Lower leg skin (tissue), 4 donors: ENCODE measurements around the gene ARAP3. TPM values are rescaled to one million over a fixed set of nuclear protein-coding genes. Genes with fewer than 3 reads are reported as not detected.

Source experiments
- DNase-seq, 2 donors: peaks; one replicate each; pipeline ENCODE4 v3.0.0-alpha.2; 2019; ENCODE audit warnings: low spot score in 2 of 2
- H3K4me3 ChIP-seq: fragments of 200-600 bp; sonication (generic); 2 replicates; pipeline ENCODE4 v1.5.1; 2017; ENCODE audit warnings: mild to moderate bottlenecking, low read depth; ENCODE audit not compliant: poor library complexity, severe bottlenecking
- CTCF ChIP-seq, 3 donors: fragments of 450-650 bp; IDR thresholded peaks; one replicate each; pipeline ENCODE4 v1.5.1; 2016; ENCODE audit warnings: antibody characterized with exemption in 3 of 3, mild to moderate bottlenecking in 3 of 3, moderate library complexity in 2 of 3
- POLR2A ChIP-seq, 2 donors: fragments of 450-650 bp; IDR thresholded peaks; one replicate each; pipeline ENCODE4 v1.6.1; 2016 to 2017; ENCODE audit warnings: antibody characterized with exemption in 2 of 2, mild to moderate bottlenecking in 1 of 2, moderate library complexity in 1 of 2
- WGBS, 2 donors: methylation state at CpG; one replicate each; pipeline ENCODE4 v1.1.5; 2018; 5-methylcytosine and 5-hydroxymethylcytosine counted together
- intact Hi-C: fragments of 100-400 bp; cut with DNase I; formaldehyde crosslinking; loops from one replicate; pipeline ENCODE4 v1.15.0; 2023; ENCODE audit warnings: low total_unique reads
- total RNA-seq, 4 donors: library from RNA; depleted of rRNA; stranded (reverse); fragments of >200 nt; gene quantifications; one replicate each; pipeline ENCODE4 v1.1.0, GENCODE V29; 2016

The ARAP3 gene
- total RNA-seq, 4 donors from 2014 or later: 2.1 to 4.2 (median 3.7) TPM

GRCh38 chr5:141618030-141618803, 63.8 kb downstream of the ARAP3 start:
- intact Hi-C loops: no loop called here
- TF ChIP-seq CTCF (IDR thresholded peaks at IDR 0.05) (no peak), POLR2A (IDR thresholded peaks at IDR 0.05) (no peak)
- DNase-seq: peak; percentile 52 to 90
- WGBS, 2 donors: 1% methylated on average over 31 to 36 of the region's 36 CpGs
- peak overlapping the region; percentile 82 for H3K4me3 ChIP-seq

- TF ChIP-seq CTCF (IDR thresholded peaks at IDR 0.05): no peak
- no peak for TF ChIP-seq POLR2A (IDR thresholded peaks at IDR 0.05)
- peak overlapping the region; percentile 82 for H3K4me3 ChIP-seq
- DNase-seq: no peak
- intact Hi-C loops: no loop called here
- WGBS, 2 donors: 1 to 3% methylated on average over 9 of the region's 9 CpGs
Observed at GRCh38 chr5:141617682-141618029, 64.4 kb downstream of the ARAP3 start.

GRCh38 chr5:141617128-141617527, 64.9 kb downstream of the ARAP3 start:
- no peak for DNase-seq
- TF ChIP-seq CTCF (IDR thresholded peaks at IDR 0.05): no peak
- TF ChIP-seq POLR2A (IDR thresholded peaks at IDR 0.05): no peak
- 28 to 36% methylated on average over 2 of the region's 2 CpGs for WGBS, 2 donors
- intact Hi-C loops: no loop called here
- peak overlapping the region; percentile 82 for H3K4me3 ChIP-seq

GRCh38 chr5:141615991-141616720, 65.9 kb downstream of the ARAP3 start:
- intact Hi-C loops: no loop called here
- WGBS, 2 donors: 73% methylated on average over 9 of the region's 9 CpGs

GRCh38 chr5:141613344-141613743, 68.7 kb downstream of the ARAP3 start:
- DNase-seq: no peak
- intact Hi-C loops: no loop called here
- TF ChIP-seq POLR2A (IDR thresholded peaks at IDR 0.05) (no peak), CTCF (IDR thresholded peaks at IDR 0.05) (no peak)
- H3K4me3 ChIP-seq: no peak overlapping the region

More at GRCh38 chr5:141615991-141616720, 65.9 kb downstream of the ARAP3 start:
- DNase-seq: peak in 1 of 2 donors; percentile 62
- H3K4me3 ChIP-seq: no peak overlapping the region
- TF ChIP-seq CTCF (IDR thresholded peaks at IDR 0.05) (no peak), POLR2A (IDR thresholded peaks at IDR 0.05) (no peak)
